Mesenchymal stem cell (in vitro differentiated cells and primary cell): ENCODE measurements around the gene RFXANK.

Source experiments
- DNase-seq: peaks from one replicate; pipeline ENCODE4 v3.0.0-alpha.2; 2013
- H2AFZ ChIP-seq: one replicate; pipeline ENCODE4 v1.6.1; 2013; ENCODE audit warnings: low read depth, mild to moderate bottlenecking, control low read depth, inconsistent platforms, low read length, moderate library complexity
- H2AK5ac ChIP-seq: 2 replicates; pipeline ENCODE4 v1.6.1; 2013; ENCODE audit warnings: low read length, moderate library complexity, mild to moderate bottlenecking, inconsistent platforms; ENCODE audit not compliant: severe bottlenecking
- H2BK120ac ChIP-seq: one replicate; pipeline ENCODE4 v1.6.1; 2013; ENCODE audit warnings: low read depth, mild to moderate bottlenecking, inconsistent platforms, low read length, moderate library complexity
- H2BK12ac ChIP-seq, 2 experiments: one replicate each; pipeline ENCODE4 v1.6.1; 2013; ENCODE audit warnings: inconsistent platforms in 2 of 2, low read length in 2 of 2, mild to moderate bottlenecking in 2 of 2, moderate library complexity in 2 of 2, control low read depth in 1 of 2
- H2BK15ac ChIP-seq: one replicate; pipeline ENCODE4 v1.6.1; 2013; ENCODE audit warnings: mild to moderate bottlenecking, low read depth, inconsistent platforms; ENCODE audit not compliant: poor library complexity, severe bottlenecking
- H2BK5ac ChIP-seq: 2 replicates; pipeline ENCODE4 v1.6.1; 2013; ENCODE audit warnings: low read depth, mild to moderate bottlenecking, low read length, control low read depth, inconsistent platforms; ENCODE audit not compliant: poor library complexity, severe bottlenecking
- H3K14ac ChIP-seq, 2 experiments: one replicate each; pipeline ENCODE4 v1.6.1; 2013; ENCODE audit warnings: inconsistent platforms in 2 of 2, low read length in 2 of 2, control low read depth in 1 of 2, mild to moderate bottlenecking in 1 of 2, moderate library complexity in 1 of 2
- H3K18ac ChIP-seq, 2 experiments: one replicate each; pipeline ENCODE4 v1.6.1; 2013; ENCODE audit warnings: inconsistent platforms in 2 of 2, low read length in 2 of 2, control low read depth in 1 of 2, low read depth in 1 of 2, mild to moderate bottlenecking in 1 of 2
- H3K23ac ChIP-seq, 2 experiments: one replicate each; pipeline ENCODE4 v1.6.1; 2013; ENCODE audit warnings: inconsistent platforms in 2 of 2, low read length in 2 of 2, mild to moderate bottlenecking in 2 of 2, moderate library complexity in 2 of 2, control low read depth in 1 of 2
- H3K27ac ChIP-seq: 2 replicates; pipeline ENCODE4 v1.5.1; 2013; ENCODE audit warnings: mild to moderate bottlenecking, moderate library complexity, low read length, control low read depth, inconsistent platforms; ENCODE audit not compliant: poor library complexity, severe bottlenecking
- H3K27me3 ChIP-seq, 2 experiments: 2 replicates each; pipeline versions ENCODE4 v1.6.1 to v1.7.0; 2013; ENCODE audit warnings: low read length in 2 of 2, mild to moderate bottlenecking in 2 of 2, moderate library complexity in 2 of 2, control low read depth in 1 of 2, inconsistent platforms in 1 of 2; ENCODE audit not compliant: control insufficient read depth in 1 of 2, insufficient read depth in 1 of 2
- H3K36me3 ChIP-seq, 2 experiments: 2 replicates each; pipeline versions ENCODE4 v1.6.1 to v1.7.0; 2013; ENCODE audit warnings: low read length in 2 of 2, control low read depth in 1 of 2, inconsistent platforms in 1 of 2, low read depth in 1 of 2, mild to moderate bottlenecking in 1 of 2; ENCODE audit not compliant: insufficient read depth in 2 of 2, control insufficient read depth in 1 of 2
- H3K4ac ChIP-seq, 2 experiments: one replicate each; pipeline ENCODE4 v1.6.1; 2013; ENCODE audit warnings: inconsistent platforms in 2 of 2, low read length in 2 of 2, mild to moderate bottlenecking in 2 of 2, moderate library complexity in 2 of 2, control low read depth in 1 of 2, low read depth in 1 of 2
- H3K4me1 ChIP-seq: 2 replicates; pipeline ENCODE4 v1.6.1; 2013; ENCODE audit warnings: low read depth, low read length, control low read depth; ENCODE audit not compliant: control insufficient read depth, insufficient read depth
- H3K4me2 ChIP-seq: 2 replicates; pipeline ENCODE4 v1.6.1; 2013; ENCODE audit warnings: low read length, mild to moderate bottlenecking, inconsistent platforms; ENCODE audit not compliant: poor library complexity, severe bottlenecking
- H3K4me3 ChIP-seq, 2 experiments: 2 replicates each; pipeline versions ENCODE4 v1.5.1 to v1.7.0; 2013; ENCODE audit warnings: low read length in 2 of 2, mild to moderate bottlenecking in 2 of 2, control low read depth in 1 of 2, low read depth in 1 of 2; ENCODE audit not compliant: insufficient read depth in 1 of 2
- H3K79me1 ChIP-seq: replicated peaks from 2 replicates; pipeline ENCODE4 v1.6.1; 2013; ENCODE audit warnings: mild to moderate bottlenecking, control low read depth, low read length, inconsistent platforms; ENCODE audit not compliant: poor library complexity, severe bottlenecking
- H3K9ac ChIP-seq: 2 replicates; pipeline ENCODE4 v1.7.0; 2013; ENCODE audit warnings: mild to moderate bottlenecking, low read length, moderate library complexity
- H3K9me3 ChIP-seq: 2 replicates; pipeline ENCODE4 v1.7.0; 2013; ENCODE audit warnings: mild to moderate bottlenecking, low read length; ENCODE audit not compliant: control insufficient read depth
- H4K8ac ChIP-seq: one replicate; pipeline ENCODE4 v1.6.1; 2013; ENCODE audit warnings: inconsistent platforms, mild to moderate bottlenecking, low read length, moderate library complexity
- H4K91ac ChIP-seq: one replicate; pipeline ENCODE4 v1.6.1; 2013; ENCODE audit warnings: mild to moderate bottlenecking, low read length, inconsistent platforms
- WGBS: methylation state at CpG from one replicate; pipeline ENCODE4 v1.1.7; 2013; ENCODE audit warnings: mixed read lengths; 5-methylcytosine and 5-hydroxymethylcytosine counted together

The RFXANK gene

DNA sequence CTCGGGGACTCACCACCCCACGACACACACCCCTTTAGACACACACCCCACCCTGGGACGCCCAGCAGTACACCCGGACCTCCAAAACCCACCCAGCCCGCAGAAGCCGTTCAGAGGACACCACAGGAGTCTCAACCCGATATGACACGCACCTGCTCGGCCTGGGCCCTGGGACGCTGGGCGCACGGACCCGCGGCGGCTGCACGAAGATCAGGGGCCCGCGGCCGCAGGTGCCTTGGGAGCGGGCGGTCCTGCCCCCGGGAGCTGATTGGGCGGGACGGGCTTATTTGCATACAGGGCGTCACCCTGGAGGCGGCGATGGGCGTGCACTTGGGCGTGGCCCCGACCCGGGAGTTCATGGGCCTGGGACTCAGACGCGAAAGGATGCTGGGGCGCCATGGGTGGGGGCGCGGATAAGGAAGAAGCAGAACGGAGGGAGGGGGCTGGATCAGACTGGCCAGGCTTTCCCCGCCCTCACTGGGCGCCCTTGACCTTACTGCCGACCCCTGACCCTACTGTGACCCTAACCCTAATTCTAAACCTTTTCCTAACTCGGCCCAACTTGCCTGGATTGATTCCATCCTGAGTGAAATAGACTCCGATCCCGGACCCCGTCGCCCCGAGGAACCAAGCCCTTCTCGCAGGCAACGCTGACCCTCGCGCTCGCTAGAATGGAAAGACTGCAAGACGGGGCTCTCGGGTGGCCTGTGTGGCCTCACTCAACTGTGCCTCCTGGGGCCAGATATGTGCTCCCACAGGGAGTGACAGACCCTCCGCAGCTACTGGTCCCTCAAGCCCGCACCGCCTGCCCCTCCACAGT is 21.8 kb upstream of the RFXANK start, which contains the start of gene MEF2B:
TSS of gene MEF2B (minus strand) at position 211 of the 820 bp plus-strand sequence. CDS start 19,528 bp downstream, outside the sequence.
- Histone ChIP-seq H3K9ac (no peak within 1 kb of the TSS), H3K27me3 (peaks cover 11 to 15% of the 10 kb centered on the region in 2 experiments), H3K36me3 (no peaks in the 10 kb centered on the region), H3K14ac (no peak within 1 kb of the TSS), H3K4me1 (peaks cover 16% of the 10 kb centered on the region), H3K4ac (peak within 1 kb of the TSS in 1 of 2 experiments; percentile 26), H2BK12ac (peak within 1 kb of the TSS in 1 of 2 experiments; percentile 4), H3K4me3 (peak within 1 kb of the TSS in 1 of 2 experiments; percentile 62), H3K18ac (peak within 1 kb of the TSS in 1 of 2 experiments; percentile 61), H3K23ac (no peak within 1 kb of the TSS), H3K4me2 (peak within 1 kb of the TSS; percentile 54), H3K27ac (no peak within 1 kb of the TSS), H2AFZ (peak within 1 kb of the TSS; percentile 18), H2BK120ac (no peak within 1 kb of the TSS), H2AK5ac (no peak within 1 kb of the TSS), H4K8ac (peak within 1 kb of the TSS; percentile 5), H3K79me1 (no peaks in the 10 kb centered on the region), H2BK5ac (no peak within 1 kb of the TSS), H2BK15ac (no peak within 1 kb of the TSS), H3K9me3 (no peaks in the 10 kb centered on the region), H4K91ac (no peak within 1 kb of the TSS)
- 17% methylated on average over 52 of the region's 56 CpGs for WGBS
- DNase-seq: peak; percentile 71

DNA sequence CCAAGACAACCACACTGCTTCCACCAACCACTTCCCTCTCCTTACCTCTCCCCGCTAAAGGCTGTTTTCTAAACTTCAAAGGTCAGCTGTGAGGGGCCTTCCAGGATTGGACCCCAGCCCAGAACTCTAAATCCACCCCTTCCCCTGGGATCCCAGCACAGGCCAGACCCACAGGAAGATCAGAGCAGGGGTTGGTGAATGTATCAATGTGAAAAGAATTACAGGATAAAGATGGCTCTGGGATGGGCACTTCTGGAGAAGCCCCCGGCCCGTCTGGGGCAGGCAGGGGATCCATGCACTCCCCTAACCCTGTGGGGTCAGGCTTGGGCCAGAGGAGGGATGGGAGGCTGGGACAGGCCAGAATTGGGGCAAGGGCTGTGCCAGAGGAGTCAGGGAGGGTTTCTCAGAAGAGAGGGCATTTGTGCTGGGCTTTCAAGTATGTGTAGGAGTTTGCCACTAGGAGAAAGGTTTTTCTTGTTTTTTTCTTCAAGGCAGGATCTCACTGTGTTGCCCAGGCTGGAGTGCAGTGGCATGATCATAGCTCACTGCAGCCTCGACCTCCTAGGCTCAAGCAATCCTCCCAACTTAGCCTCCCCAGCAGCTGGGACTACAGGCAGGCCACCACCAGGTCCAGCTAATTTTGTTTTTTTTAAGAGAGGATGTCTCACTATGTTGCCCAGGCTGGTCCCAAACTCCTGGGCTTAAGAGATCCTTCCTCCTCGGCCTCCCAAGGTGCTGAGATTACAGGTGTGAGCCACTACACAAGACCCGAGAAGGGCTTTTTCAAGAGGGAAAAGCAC is 21.0 kb upstream of the RFXANK start:
- Histone ChIP-seq H3K14ac (peak overlapping the region in 1 of 2 experiments; percentile 66), H3K23ac (no peak overlapping the region), H3K36me3 (peaks cover 0 to under 1% of the 10 kb centered on the region in 2 experiments), H2AFZ (no peak overlapping the region), H3K27ac (no peak overlapping the region), H2BK12ac (peak overlapping the region in 1 of 2 experiments; percentile 51), H3K27me3 (peaks cover 11 to 15% of the 10 kb centered on the region in 2 experiments), H3K9me3 (no peaks in the 10 kb centered on the region), H3K4ac (peak overlapping the region in 1 of 2 experiments; percentile 13), H3K9ac (no peak overlapping the region), H3K4me2 (no peak overlapping the region), H4K8ac (peak overlapping the region; percentile 5), H2BK15ac (no peak overlapping the region), H3K79me1 (no peaks in the 10 kb centered on the region), H3K4me1 (peaks cover 16% of the 10 kb centered on the region), H3K18ac (peak overlapping the region in 1 of 2 experiments; percentile 61), H2AK5ac (no peak overlapping the region), H2BK120ac (no peak overlapping the region), H2BK5ac (no peak overlapping the region), H4K91ac (peak overlapping the region; percentile 78), H3K4me3 (peak overlapping the region in 1 of 2 experiments; percentile 62)
- 80% methylated on average over 6 of the region's 6 CpGs for WGBS
- DNase-seq: no peak

- H3K27me3 ChIP-seq: peaks cover 11 to 15% of the 10 kb centered on the region in 2 experiments
- peaks cover 16% of the 10 kb centered on the region for H3K4me1 ChIP-seq
- no peak overlapping the region for H2AFZ ChIP-seq
- peak; percentile 72 for DNase-seq
- H3K18ac ChIP-seq: peak overlapping the region; percentile 58 to 80
- peak overlapping the region; percentile 37 for H2BK15ac ChIP-seq
- H2BK120ac ChIP-seq: peak overlapping the region; percentile 74
- H3K14ac ChIP-seq: peak overlapping the region in 1 of 2 experiments; percentile 66
- H3K79me1 ChIP-seq: no peaks in the 10 kb centered on the region
- no peak overlapping the region for H3K23ac ChIP-seq
- WGBS: 27% methylated on average over 6 of the region's 8 CpGs
- peak overlapping the region; percentile 49 to 51 for H2BK12ac ChIP-seq
- no peaks in the 10 kb centered on the region for H3K9me3 ChIP-seq
- peak overlapping the region; percentile 78 for H4K91ac ChIP-seq
- H2AK5ac ChIP-seq: no peak overlapping the region
- H3K4ac ChIP-seq: peak overlapping the region; percentile 13 to 84
- peaks cover 5 to 10% of the 10 kb centered on the region in 2 experiments for H3K36me3 ChIP-seq
- H3K4me2 ChIP-seq: no peak overlapping the region
- H3K9ac ChIP-seq: no peak overlapping the region
- H3K4me3 ChIP-seq: no peak overlapping the region
- peak overlapping the region; percentile 89 for H4K8ac ChIP-seq
- no peak overlapping the region for H3K27ac ChIP-seq
- no peak overlapping the region for H2BK5ac ChIP-seq
Measured at GRCh38 chr19:19171821-19172532, 20.1 kb upstream of the RFXANK start.
